Testis (tissue), 5 donors: ENCODE data around the gene TC2N. TPM values are rescaled to one million over a fixed set of nuclear protein-coding genes. Genes with fewer than 3 reads are reported as not detected.

Experiments used
- DNase-seq: peaks from one replicate; pipeline ENCODE4 v3.0.0-alpha.2; 2019
- H3K27ac ChIP-seq, 2 donors: fragments of 200-600 bp; sonication (generic); one replicate each; pipeline ENCODE4 v1.5.1; 2019
- H3K27me3 ChIP-seq: fragments of 200-600 bp; sonication (generic); one replicate; pipeline ENCODE4 v1.5.1; 2019
- H3K36me3 ChIP-seq: fragments of 200-600 bp; sonication (generic); one replicate; pipeline ENCODE4 v1.5.1; 2017; ENCODE audit warnings: low read depth; ENCODE audit errors: missing control alignments
- H3K4me1 ChIP-seq: fragments of 200-600 bp; sonication (generic); one replicate; pipeline ENCODE4 v1.5.1; 2019
- H3K4me3 ChIP-seq, 2 donors: fragments of 200-600 bp; sonication (generic); one replicate each; pipeline ENCODE4 v1.5.1; 2017 to 2019
- H3K9me3 ChIP-seq: fragments of 200-600 bp; sonication (generic); one replicate; pipeline ENCODE4 v1.5.1; 2017
- POLR2A ChIP-seq: fragments of 450-650 bp; IDR thresholded peaks from one replicate; pipeline ENCODE4 v1.6.1; 2017; ENCODE audit warnings: antibody characterized with exemption, mild to moderate bottlenecking, moderate library complexity
- WGBS, 2 donors: methylation state at CpG; one replicate each; pipeline ENCODE4 v1.1.5; 2018; 5-methylcytosine and 5-hydroxymethylcytosine counted together
- intact Hi-C: fragments of 100-400 bp; cut with DNase I; formaldehyde crosslinking; loops from one replicate; pipeline ENCODE4 v1.15.1; 2023; ENCODE audit warnings: low total_unique reads
- long read RNA-seq, 2 donors: transcript quantifications; one replicate each; lab custom pipeline, GENCODE V29; 2026
- polyA plus RNA-seq: library from polyadenylated mRNA; stranded (reverse); fragments of 350-450 nt; fragmentation: Illumina TruSeq; extraction: RNeasy Lipid Tissue Mini Kit (QIAGEN cat#74804); gene quantifications from one replicate; pipeline ENCODE4 v1.2.3, GENCODE V29; 2014; ENCODE audit warnings: low read depth, low replicate concordance; ENCODE audit not compliant: insufficient read depth
- total RNA-seq, 2 donors: library from RNA; depleted of rRNA; stranded (reverse); fragments of >200 nt; gene quantifications; one replicate each; pipeline ENCODE4 v1.2.3, GENCODE V29; 2016
- TF ChIP-seq, protein P1 (sequence below), 3 experiments: fragments of 450-650 bp in 2 of 3; fragments of 200-600 bp in 1 of 3; sonication (generic) in 1 of 3; IDR thresholded peaks; one replicate each; pipeline ENCODE4 v1.5.1; 2016 to 2019; ENCODE audit warnings: antibody characterized with exemption in 3 of 3, mild to moderate bottlenecking in 2 of 3, moderate library complexity in 1 of 3

Gene TC2N
- total RNA-seq (10 to 100 TPM; 19.6 to 24.3 TPM), polyA plus RNA-seq (17.2 TPM)
- long read RNA-seq, donor 1, full-length matches to known transcripts: 1 of 1 reads
- long read RNA-seq, donor 1, partial matches to known transcripts: 0 of 1 reads
- long read RNA-seq, donor 1, other reads (novel, unspliced or antisense): 0 of 1 reads
- long read RNA-seq, donor 2: 0 reads

- Histone ChIP-seq H3K27ac (peak within 1 kb of the TSS in 1 of 2 donors; percentile 51), H3K4me1 (no peaks in the 10 kb centered on the region), H3K9me3 (no peaks in the 10 kb centered on the region), H3K36me3 (no peaks in the 10 kb centered on the region), H3K4me3 (no peak within 1 kb of the TSS), H3K27me3 (no peaks in the 10 kb centered on the region)
- no peak for DNase-seq
- intact Hi-C loops: no loop called here
- 84 to 88% methylated on average over 9 to 10 of the region's 10 CpGs for WGBS, 2 donors
- TF ChIP-seq, protein P1, sequence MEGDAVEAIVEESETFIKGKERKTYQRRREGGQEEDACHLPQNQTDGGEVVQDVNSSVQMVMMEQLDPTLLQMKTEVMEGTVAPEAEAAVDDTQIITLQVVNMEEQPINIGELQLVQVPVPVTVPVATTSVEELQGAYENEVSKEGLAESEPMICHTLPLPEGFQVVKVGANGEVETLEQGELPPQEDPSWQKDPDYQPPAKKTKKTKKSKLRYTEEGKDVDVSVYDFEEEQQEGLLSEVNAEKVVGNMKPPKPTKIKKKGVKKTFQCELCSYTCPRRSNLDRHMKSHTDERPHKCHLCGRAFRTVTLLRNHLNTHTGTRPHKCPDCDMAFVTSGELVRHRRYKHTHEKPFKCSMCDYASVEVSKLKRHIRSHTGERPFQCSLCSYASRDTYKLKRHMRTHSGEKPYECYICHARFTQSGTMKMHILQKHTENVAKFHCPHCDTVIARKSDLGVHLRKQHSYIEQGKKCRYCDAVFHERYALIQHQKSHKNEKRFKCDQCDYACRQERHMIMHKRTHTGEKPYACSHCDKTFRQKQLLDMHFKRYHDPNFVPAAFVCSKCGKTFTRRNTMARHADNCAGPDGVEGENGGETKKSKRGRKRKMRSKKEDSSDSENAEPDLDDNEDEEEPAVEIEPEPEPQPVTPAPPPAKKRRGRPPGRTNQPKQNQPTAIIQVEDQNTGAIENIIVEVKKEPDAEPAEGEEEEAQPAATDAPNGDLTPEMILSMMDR (IDR thresholded peaks at IDR 0.05): no peak
- TF ChIP-seq POLR2A: no peak
Observed at GRCh38 chr14:91867316-91867988, at the start of gene TC2N. Gene TC2N (minus strand): TSS chr14:91867536. CDS start chr14:91813769, 53,767 bp downstream.

GRCh38 chr14:91912035-91912434 lies 44.7 kb upstream of the TC2N start:
- intact Hi-C loops: no loop called here
- Histone ChIP-seq H3K4me1 (peaks cover 8% of the 10 kb centered on the region), H3K9me3 (no peaks in the 10 kb centered on the region), H3K27me3 (no peaks in the 10 kb centered on the region), H3K4me3 (no peak overlapping the region), H3K27ac (no peak overlapping the region), H3K36me3 (no peaks in the 10 kb centered on the region)
- DNase-seq: no peak
- TF ChIP-seq, protein P1 (IDR thresholded peaks at IDR 0.05): no peak
- no peak for TF ChIP-seq POLR2A
- 77 to 80% methylated on average over 5 of the region's 5 CpGs for WGBS, 2 donors

DNA sequence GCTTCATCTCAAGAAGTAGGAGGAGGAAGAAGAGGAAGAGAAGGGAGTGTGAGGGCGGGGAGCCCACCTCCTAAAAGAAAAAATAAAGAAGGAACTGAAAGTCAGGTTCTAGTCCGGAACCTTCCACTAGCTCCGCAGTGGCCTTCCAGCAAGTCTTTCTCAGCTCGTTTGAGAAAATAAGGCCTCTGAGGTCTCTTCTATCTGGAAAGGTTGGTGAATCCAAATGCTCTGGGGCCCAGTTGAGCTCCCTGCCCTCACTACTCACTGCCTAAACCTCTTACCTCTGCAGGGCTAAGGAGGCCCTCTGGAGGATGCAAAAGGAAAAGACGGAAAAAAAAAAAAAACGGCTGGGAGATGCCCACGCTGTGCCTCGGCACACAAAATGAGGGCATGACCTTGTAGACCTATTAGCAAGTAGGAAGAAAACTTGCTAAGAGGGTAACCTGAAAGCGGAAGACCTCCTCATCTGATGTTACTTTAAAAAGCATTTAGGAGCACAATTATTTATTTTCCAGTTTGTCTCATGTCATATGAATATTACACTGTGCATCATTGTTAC lies 44.2 kb upstream of the TC2N start:
- DNase-seq: peak; percentile 48
- intact Hi-C loops: no loop called here
- no peaks in the 10 kb centered on the region for H3K9me3 ChIP-seq

GRCh38 chr14:91910196-91910595 lies 42.9 kb upstream of the TC2N start:
- 91 to 95% methylated on average over 9 of the region's 9 CpGs for WGBS, 2 donors
- no peak overlapping the region for H3K27ac ChIP-seq
- no peak for DNase-seq
- peaks cover 8% of the 10 kb centered on the region for H3K4me1 ChIP-seq
- no peak overlapping the region for H3K4me3 ChIP-seq
- no peaks in the 10 kb centered on the region for H3K9me3 ChIP-seq
- TF ChIP-seq, protein P1 (IDR thresholded peaks at IDR 0.05): no peak
- TF ChIP-seq POLR2A: no peak
- no peaks in the 10 kb centered on the region for H3K27me3 ChIP-seq
- intact Hi-C loops: no loop called here
- no peaks in the 10 kb centered on the region for H3K36me3 ChIP-seq

More for the DNA sequence above, 44.2 kb upstream of the TC2N start:
- 50 to 53% methylated on average over 9 of the region's 9 CpGs for WGBS, 2 donors
- H3K4me3 ChIP-seq: no peak overlapping the region
- no peak overlapping the region for H3K27ac ChIP-seq
- H3K36me3 ChIP-seq: no peaks in the 10 kb centered on the region
- TF ChIP-seq, protein P1 (IDR thresholded peaks at IDR 0.05): peak in 1 of 3 experiments; percentile 11
- no peak for TF ChIP-seq POLR2A
- H3K4me1 ChIP-seq: peaks cover 8% of the 10 kb centered on the region
- no peaks in the 10 kb centered on the region for H3K27me3 ChIP-seq
